ENCODE results near the gene HTR3A. TPM values are rescaled to one million over a fixed set of nuclear protein-coding genes. Genes with fewer than 3 reads are reported as not detected.
"Not testable (repeated sequence)": the region's sequence is repeated elsewhere in the genome, so short reads cannot be mapped to it uniquely, and the experiment has no call there.

Gene HTR3A
- total and polyA plus RNA-seq, 2 donors (not counting 1 experiment from before 2014, with no cell fraction given), result not detected

- Histone ChIP-seq H3K27me3 (ENCODE audit: control insufficient read depth, insufficient read depth, low read length) (no peaks in the 10 kb centered on the region), H3K4me1 (ENCODE audit: control insufficient read depth, extremely low read depth, insufficient read depth, low read length) (no peaks in the 10 kb centered on the region), H3K4me2 (ENCODE audit: extremely low read depth, insufficient read depth, low read length) (no peak overlapping the region), H3K9ac (ENCODE audit: insufficient read depth, low read length) (no peak overlapping the region), H3K9me3 (ENCODE audit: control insufficient read depth, insufficient read depth, low read depth, low read length) (no peaks in the 10 kb centered on the region), H3K36me3 (ENCODE audit: control insufficient read depth, insufficient read depth, low read length) (no peaks in the 10 kb centered on the region), H3K79me2 (ENCODE audit: control insufficient read depth, insufficient read depth, low read length) (no peaks in the 10 kb centered on the region), H3K4me3 (replicated peaks in 1 of 4; ENCODE audit: control extremely low read depth in 1 of 4, insufficient read depth in 1 of 4, low read depth in 3 of 4, low read length in 4 of 4) (no peak overlapping the region), H4K20me1 (ENCODE audit: control insufficient read depth, extremely low read depth, insufficient read depth, low read length) (no peaks in the 10 kb centered on the region), H2AFZ (ENCODE audit: low read length) (no peak overlapping the region), H3K27ac (ENCODE audit: insufficient read depth, low read length) (no peak overlapping the region)
- DNase-seq (ENCODE audit: low read depth in 2 of 2), result no peak
- TF ChIP-seq EZH2 (IDR thresholded peaks at IDR 0.05; ENCODE audit: low read length, missing control alignments) (no peak), CTCF (conservative IDR thresholded peaks at IDR 0.05 in 1 of 2, IDR thresholded peaks at IDR 0.05 in 1 of 2; ENCODE audit: low read depth in 1 of 2, low read length in 2 of 2) (no peak)
Observed at GRCh38 chr11:113935858-113936257, 39.0 kb upstream of the HTR3A start.

GRCh38 chr11:113937918-113938317 lies 37.0 kb upstream of the HTR3A start:
- Histone ChIP-seq H2AFZ (ENCODE audit: low read length) (no peak overlapping the region), H3K9me3 (ENCODE audit: control insufficient read depth, insufficient read depth, low read depth, low read length) (no peaks in the 10 kb centered on the region), H3K4me2 (ENCODE audit: extremely low read depth, insufficient read depth, low read length) (no peak overlapping the region), H3K27ac (ENCODE audit: insufficient read depth, low read length) (no peak overlapping the region), H3K4me3 (replicated peaks in 1 of 4; ENCODE audit: control extremely low read depth in 1 of 4, insufficient read depth in 1 of 4, low read depth in 3 of 4, low read length in 4 of 4) (no peak overlapping the region), H3K36me3 (ENCODE audit: control insufficient read depth, insufficient read depth, low read length) (no peaks in the 10 kb centered on the region), H3K9ac (ENCODE audit: insufficient read depth, low read length) (no peak overlapping the region), H3K79me2 (ENCODE audit: control insufficient read depth, insufficient read depth, low read length) (no peaks in the 10 kb centered on the region), H4K20me1 (ENCODE audit: control insufficient read depth, extremely low read depth, insufficient read depth, low read length) (no peaks in the 10 kb centered on the region), H3K27me3 (ENCODE audit: control insufficient read depth, insufficient read depth, low read length) (no peaks in the 10 kb centered on the region), H3K4me1 (ENCODE audit: control insufficient read depth, extremely low read depth, insufficient read depth, low read length) (no peaks in the 10 kb centered on the region)
- DNase-seq (ENCODE audit: low read depth in 2 of 2), result no peak
- TF ChIP-seq EZH2 (IDR thresholded peaks at IDR 0.05; ENCODE audit: low read length, missing control alignments) (no peak), CTCF (conservative IDR thresholded peaks at IDR 0.05 in 1 of 2, IDR thresholded peaks at IDR 0.05 in 1 of 2; ENCODE audit: low read depth in 1 of 2, low read length in 2 of 2) (no peak)

GRCh38 chr11:113942256-113942655 lies 32.7 kb upstream of the HTR3A start:
- Histone ChIP-seq H3K4me2 (ENCODE audit: extremely low read depth, insufficient read depth, low read length) (no peak overlapping the region), H3K27me3 (ENCODE audit: control insufficient read depth, insufficient read depth, low read length) (no peaks in the 10 kb centered on the region), H3K36me3 (ENCODE audit: control insufficient read depth, insufficient read depth, low read length) (no peaks in the 10 kb centered on the region), H3K9me3 (ENCODE audit: control insufficient read depth, insufficient read depth, low read depth, low read length) (no peaks in the 10 kb centered on the region), H2AFZ (ENCODE audit: low read length) (no peak overlapping the region), H3K4me3 (replicated peaks in 1 of 4; ENCODE audit: control extremely low read depth in 1 of 4, insufficient read depth in 1 of 4, low read depth in 3 of 4, low read length in 4 of 4) (no peak overlapping the region), H3K4me1 (ENCODE audit: control insufficient read depth, extremely low read depth, insufficient read depth, low read length) (no peaks in the 10 kb centered on the region), H3K27ac (ENCODE audit: insufficient read depth, low read length) (no peak overlapping the region), H3K79me2 (ENCODE audit: control insufficient read depth, insufficient read depth, low read length) (no peaks in the 10 kb centered on the region), H4K20me1 (ENCODE audit: control insufficient read depth, extremely low read depth, insufficient read depth, low read length) (no peaks in the 10 kb centered on the region), H3K9ac (ENCODE audit: insufficient read depth, low read length) (no peak overlapping the region)
- DNase-seq (ENCODE audit: low read depth in 2 of 2), result no peak
- TF ChIP-seq EZH2 (IDR thresholded peaks at IDR 0.05; ENCODE audit: low read length, missing control alignments), result no peak
- no peak for TF ChIP-seq CTCF (conservative IDR thresholded peaks at IDR 0.05 in 1 of 2, IDR thresholded peaks at IDR 0.05 in 1 of 2; ENCODE audit: low read depth in 1 of 2, low read length in 2 of 2)

GRCh38 chr11:113946162-113946561 lies 28.7 kb upstream of the HTR3A start:
- not testable (repeated sequence) for H3K9me3 ChIP-seq (ENCODE audit: control insufficient read depth, insufficient read depth, low read depth, low read length); H3K79me2 ChIP-seq (ENCODE audit: control insufficient read depth, insufficient read depth, low read length); H3K36me3 ChIP-seq (ENCODE audit: control insufficient read depth, insufficient read depth, low read length); H3K4me2 ChIP-seq (ENCODE audit: extremely low read depth, insufficient read depth, low read length); H3K27me3 ChIP-seq (ENCODE audit: control insufficient read depth, insufficient read depth, low read length); H3K4me1 ChIP-seq (ENCODE audit: control insufficient read depth, extremely low read depth, insufficient read depth, low read length); H3K27ac ChIP-seq (ENCODE audit: insufficient read depth, low read length); H3K4me3 ChIP-seq (replicated peaks in 1 of 4; ENCODE audit: control extremely low read depth in 1 of 4, insufficient read depth in 1 of 4, low read depth in 3 of 4, low read length in 4 of 4); H2AFZ ChIP-seq (ENCODE audit: low read length); H4K20me1 ChIP-seq (ENCODE audit: control insufficient read depth, extremely low read depth, insufficient read depth, low read length); H3K9ac ChIP-seq (ENCODE audit: insufficient read depth, low read length); DNase-seq (ENCODE audit: low read depth in 2 of 2)
